Measurements from ENCODE around the gene ITPRID1.

The ITPRID1 gene

DNA sequence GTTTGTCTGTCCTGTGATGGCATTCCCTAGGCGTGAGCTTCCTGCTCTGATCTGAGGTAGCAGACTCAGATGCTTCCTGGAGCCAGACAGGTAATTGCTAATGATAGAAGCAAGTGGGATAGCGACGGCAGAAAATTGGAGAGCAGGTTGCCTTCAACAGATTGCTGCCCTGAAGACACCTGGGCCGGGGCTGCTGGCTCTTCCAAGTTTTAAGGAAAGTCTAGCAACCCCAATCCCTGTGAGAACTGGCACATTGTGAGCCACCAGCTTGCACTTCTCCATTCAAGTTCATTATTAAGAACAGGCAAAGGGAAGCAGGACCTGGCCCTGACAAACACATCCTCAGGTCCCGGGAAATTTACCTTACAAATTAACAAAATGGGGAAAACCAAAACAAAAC lies 50.8 kb downstream of the ITPRID1 start:
- TF ChIP-seq, protein P1, sequence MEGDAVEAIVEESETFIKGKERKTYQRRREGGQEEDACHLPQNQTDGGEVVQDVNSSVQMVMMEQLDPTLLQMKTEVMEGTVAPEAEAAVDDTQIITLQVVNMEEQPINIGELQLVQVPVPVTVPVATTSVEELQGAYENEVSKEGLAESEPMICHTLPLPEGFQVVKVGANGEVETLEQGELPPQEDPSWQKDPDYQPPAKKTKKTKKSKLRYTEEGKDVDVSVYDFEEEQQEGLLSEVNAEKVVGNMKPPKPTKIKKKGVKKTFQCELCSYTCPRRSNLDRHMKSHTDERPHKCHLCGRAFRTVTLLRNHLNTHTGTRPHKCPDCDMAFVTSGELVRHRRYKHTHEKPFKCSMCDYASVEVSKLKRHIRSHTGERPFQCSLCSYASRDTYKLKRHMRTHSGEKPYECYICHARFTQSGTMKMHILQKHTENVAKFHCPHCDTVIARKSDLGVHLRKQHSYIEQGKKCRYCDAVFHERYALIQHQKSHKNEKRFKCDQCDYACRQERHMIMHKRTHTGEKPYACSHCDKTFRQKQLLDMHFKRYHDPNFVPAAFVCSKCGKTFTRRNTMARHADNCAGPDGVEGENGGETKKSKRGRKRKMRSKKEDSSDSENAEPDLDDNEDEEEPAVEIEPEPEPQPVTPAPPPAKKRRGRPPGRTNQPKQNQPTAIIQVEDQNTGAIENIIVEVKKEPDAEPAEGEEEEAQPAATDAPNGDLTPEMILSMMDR (IDR thresholded peaks at IDR 0.05; ENCODE audit: extremely low read depth, missing control alignments): no peak

DNA sequence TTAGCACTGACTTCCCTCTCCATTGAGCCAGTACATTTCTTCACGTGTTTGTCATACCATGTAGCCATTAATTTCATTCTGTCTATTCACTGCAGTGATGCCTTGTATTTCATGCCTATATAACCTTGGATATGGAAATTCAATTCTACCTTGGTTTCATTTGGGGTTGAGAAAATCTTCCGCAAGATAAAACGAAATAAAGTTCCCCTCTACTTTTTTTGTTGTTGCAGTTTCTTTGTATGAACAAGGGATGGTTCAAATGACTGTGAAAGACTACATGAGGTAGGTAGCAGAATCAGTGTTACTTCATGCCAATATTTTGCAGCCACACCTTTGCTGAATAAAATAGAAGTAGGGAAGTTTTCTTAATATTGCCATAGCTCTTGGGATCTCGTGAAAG lies 55.6 kb downstream of the ITPRID1 start:
- DNase-seq (ENCODE audit: low spot score): no peak
- TF ChIP-seq, protein P1 (IDR thresholded peaks at IDR 0.05; ENCODE audit: extremely low read depth, missing control alignments): no peak

More for the DNA sequence above, 50.8 kb downstream of the ITPRID1 start:
- DNase-seq (ENCODE audit: low spot score): no peak

DNA sequence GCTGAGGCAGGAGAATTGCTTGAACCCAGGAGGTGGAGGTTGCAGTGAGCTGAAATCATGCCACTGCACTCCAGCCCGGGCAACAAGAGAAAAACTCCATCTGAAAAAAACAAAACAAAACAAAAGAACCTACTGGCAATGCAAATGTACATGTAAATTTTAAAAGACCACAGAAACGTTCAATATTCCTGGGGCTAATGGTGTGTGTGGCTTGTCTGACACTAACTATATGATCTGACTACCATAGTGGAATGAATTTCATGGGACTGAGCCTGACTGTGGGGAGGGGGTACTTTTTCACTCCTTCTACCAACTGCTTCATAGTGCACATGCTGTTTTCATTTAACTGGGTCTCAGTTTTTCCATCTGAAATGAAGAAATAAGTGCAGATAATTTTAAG lies 69.6 kb downstream of the ITPRID1 start:
- TF ChIP-seq, protein P1 (IDR thresholded peaks at IDR 0.05; ENCODE audit: extremely low read depth, missing control alignments): no peak
- no peak for DNase-seq (ENCODE audit: low spot score)

DNA sequence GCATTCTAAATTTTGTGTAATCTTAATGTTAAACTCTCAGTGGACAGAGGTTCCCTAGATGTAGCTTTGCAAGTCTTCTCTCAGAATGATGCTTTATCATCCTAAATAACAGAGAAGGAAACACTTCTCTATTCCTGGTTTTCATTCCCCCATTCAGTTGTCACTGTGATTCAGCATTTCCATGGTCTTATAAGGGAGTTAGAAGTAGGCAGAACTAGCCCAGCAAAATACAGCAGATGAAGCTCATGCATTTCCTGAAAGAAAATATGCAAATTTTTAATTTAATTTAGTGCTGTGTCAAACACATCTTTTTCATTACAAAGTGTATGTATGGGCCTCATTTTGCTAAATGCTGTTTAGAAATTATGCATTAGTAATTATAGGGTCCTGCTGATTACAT lies 70.1 kb downstream of the ITPRID1 start:
- no peak for DNase-seq (ENCODE audit: low spot score)
- TF ChIP-seq, protein P1 (IDR thresholded peaks at IDR 0.05; ENCODE audit: extremely low read depth, missing control alignments): no peak

DNA sequence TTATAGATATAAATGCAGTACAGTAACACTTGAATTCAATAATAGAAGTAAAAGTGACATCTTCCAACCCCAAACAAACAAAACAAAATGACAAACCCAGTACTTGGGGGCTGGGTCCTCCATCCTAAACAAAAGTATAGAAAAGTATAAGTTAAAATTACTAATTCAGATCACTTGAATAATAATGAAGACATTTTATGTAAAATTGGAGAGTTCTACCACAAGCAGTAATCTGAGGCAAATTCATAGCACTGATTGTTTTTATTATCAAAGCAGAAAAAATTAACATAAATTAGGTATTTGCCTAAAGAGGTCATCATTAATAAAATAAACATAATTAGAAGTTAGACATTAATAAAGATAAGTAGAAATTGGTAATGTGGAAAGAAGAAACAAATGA lies 81.5 kb downstream of the ITPRID1 start:
- TF ChIP-seq, protein P1 (IDR thresholded peaks at IDR 0.05; ENCODE audit: extremely low read depth, missing control alignments): no peak
- no peak for DNase-seq (ENCODE audit: low spot score)

DNA sequence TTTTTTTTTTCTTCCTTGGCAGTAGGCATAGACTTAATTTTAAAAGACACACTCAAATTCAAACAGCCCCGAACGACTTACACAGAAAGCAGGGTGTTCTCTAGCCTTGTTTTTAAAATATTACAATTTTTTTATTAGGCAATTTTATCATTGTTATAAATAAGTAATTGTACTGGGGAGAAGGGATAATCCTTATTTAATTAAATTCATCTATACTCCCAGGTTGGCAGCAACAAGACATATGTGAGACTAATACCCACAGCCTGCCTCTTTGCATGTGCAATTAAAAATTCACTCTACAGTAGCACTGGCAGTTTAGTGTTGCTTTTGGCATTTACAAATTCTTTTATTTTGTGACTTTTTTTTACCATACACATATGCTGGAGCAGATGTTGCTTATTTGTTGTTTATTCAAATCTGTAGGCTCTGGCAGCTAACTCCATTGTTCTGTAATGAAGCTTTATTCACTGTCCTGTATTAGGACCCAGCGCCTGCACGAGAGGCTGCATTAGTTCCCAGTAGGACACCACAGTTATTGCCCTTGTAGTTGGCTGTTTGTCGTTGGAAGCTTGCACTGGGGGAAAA lies 88.2 kb downstream of the ITPRID1 start:
- TF ChIP-seq, protein P1 (IDR thresholded peaks at IDR 0.05; ENCODE audit: extremely low read depth, missing control alignments): no peak
- no peak for DNase-seq (ENCODE audit: low spot score)

DNA sequence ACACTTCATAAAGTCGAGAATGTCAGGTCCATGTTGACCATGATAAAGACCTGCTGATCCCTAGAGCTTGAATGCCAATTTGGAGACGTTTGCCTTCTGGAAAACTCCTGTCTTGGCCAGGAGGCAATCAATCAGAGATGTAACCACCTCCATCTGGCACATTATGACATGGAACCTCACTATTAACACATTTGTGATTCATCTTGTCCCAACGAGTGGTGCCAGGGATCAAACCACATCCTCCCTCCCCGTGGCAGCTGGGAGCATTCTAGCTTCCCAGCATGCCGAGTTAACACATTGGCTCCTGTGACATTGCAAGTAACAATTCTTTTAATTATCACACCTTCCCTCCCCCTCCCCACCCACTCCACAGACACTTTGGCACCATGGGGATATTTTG lies 89.2 kb downstream of the ITPRID1 start:
- DNase-seq (ENCODE audit: low spot score): no peak
- TF ChIP-seq, protein P1 (IDR thresholded peaks at IDR 0.05; ENCODE audit: extremely low read depth, missing control alignments): no peak
